GM19452 (cell line): ENCODE data around the gene CTRB1.

ENCODE experiments used
- ATAC-seq: cut with Tn5 transposase; IDR thresholded peaks from one replicate; pipeline ENCODE4 v1.9.1; 2021; ENCODE audit not compliant: unreplicated experiment

CTRB1 gene

DNA sequence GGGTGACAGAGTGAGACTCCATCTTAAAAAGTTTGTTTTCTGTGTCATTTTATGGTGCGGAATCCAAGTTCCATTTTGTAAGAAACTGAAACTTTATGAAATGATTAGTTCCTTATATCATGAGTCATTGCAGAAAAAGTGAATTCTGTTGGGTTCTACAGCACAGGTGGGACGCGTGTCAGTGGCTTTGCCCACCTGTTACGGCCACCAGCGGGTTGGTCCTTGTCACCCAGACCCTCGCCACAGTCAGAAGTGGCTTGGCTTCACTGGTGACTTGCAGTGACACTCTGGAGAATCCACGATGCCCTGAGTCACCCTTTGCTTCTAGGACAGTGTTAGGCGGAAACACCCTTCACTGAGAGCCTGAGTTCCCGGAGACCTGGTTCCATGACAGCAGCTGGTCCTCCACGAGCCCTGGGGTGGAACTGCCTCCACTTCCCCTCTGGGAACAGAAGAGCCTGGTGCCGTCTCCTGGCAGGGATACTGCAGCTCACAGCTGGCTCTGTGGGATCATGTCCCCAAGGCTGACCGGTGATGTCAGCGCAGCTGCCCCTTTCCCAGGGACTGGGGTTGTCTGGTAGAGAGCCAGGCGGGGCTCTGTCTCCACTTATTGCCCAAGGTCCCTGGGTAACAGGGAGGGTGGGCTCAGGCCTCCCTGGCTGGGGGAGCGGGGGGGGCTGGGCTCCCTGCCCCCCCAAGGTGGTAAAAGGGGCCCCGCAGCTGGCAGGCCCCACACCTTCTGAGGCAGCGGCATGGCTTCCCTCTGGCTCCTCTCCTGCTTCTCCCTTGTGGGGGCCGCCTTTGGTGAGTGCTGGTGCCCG, at the start of gene CTRB1:
CTRB1 (plus strand) TSS at position 733 of the 821 bp plus-strand sequence; CDS start at position 753, 20 bp downstream.
- peak; percentile 62 for ATAC-seq

DNA sequence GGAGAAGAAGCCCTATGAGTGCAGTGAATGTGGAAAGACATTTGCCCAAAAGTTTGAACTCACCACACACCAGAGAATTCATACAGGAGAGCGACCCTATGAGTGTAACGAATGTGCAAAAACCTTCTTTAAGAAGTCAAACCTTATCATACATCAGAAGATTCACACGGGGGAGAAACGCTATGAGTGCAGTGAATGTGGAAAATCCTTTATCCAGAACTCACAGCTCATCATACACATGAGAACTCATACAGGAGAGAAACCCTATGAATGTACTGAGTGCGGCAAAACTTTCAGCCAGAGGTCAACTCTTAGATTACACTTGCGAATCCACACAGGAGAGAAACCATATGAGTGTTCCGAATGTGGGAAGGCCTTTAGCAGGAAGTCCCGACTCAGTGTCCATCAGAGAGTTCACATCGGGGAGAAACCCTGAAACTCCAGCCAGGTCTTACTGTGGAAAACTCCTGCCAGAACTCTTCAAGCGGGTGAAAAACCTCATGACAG, 48.8 kb upstream of the CTRB1 start:
- ATAC-seq: no peak

DNA sequence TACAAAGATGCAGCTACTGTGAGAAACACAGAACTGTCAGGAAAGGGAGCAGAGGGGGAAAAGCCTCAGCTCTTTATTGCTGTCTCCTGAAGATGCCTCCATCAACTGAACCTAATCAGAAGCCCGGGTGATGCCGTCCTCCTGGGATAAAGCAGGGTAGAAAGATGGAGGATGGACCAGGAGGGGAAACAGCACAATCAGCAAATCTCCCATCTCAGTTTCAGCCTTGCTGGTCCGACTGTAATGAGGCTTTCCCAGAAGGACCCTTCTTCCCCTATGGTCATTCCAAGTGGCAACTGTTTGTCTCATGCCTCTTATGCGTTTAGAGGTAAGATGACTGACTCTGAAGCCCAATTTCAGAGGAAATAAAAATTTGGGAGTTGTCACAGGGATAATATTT, 46.2 kb upstream of the CTRB1 start:
- ATAC-seq: no peak

DNA sequence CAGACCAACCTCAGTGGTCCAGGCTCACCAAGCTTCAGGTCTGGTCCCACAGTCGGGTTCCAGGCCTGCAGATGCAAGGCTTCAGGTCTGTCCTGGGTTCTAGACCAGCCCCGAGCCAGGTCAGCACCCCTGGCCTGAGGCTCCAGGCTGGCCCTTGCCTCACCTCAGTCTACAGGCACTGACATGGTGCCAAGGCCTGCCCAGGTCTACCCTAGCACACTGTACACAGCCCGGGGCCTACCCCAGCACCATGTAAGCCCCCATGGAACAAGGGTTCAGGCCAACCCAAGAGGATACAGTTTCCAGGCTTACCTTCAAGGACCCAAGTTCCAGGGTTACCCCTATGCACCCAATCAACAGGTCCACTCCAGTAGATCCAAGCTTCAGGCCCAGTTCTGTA, 43.7 kb upstream of the CTRB1 start:
- ATAC-seq: no peak

DNA sequence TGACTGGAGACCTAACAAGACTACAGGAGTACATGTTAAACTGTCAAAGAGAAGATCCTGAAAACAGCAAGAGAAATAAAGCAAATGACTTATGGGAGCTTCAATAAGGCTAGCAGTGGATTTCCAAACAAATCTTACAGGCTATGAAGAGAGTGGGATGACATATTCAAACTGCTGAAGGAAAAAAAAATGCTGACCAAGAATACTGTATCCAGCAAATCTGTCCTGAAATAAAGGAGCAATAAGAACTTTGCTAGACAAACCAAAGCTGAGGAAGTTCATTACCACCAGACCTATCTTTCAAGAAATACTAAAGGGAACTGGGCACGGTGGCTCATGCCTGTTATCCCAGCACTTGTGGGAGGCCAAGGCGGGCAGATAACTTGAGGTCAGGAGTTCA, 41.9 kb upstream of the CTRB1 start:
- ATAC-seq: no peak

DNA sequence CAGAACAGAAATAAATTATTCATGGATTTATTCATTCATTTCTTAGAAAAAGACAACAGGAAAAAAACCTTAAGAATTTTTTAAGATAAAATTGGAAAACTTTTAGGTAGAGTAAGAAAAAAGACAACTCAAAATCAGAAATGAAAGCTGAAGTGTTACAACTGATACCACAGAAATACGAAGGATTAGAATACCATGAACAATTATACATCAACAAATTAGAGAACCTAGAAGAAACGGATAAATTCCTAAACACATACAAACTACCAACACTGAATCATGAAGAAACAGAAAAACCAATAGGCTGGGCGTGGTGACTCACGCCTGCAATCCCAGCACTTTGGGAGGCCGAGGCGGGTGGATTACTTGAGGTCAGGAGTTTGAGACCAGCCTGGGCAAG, 39.6 kb upstream of the CTRB1 start:
- ATAC-seq: no peak

DNA sequence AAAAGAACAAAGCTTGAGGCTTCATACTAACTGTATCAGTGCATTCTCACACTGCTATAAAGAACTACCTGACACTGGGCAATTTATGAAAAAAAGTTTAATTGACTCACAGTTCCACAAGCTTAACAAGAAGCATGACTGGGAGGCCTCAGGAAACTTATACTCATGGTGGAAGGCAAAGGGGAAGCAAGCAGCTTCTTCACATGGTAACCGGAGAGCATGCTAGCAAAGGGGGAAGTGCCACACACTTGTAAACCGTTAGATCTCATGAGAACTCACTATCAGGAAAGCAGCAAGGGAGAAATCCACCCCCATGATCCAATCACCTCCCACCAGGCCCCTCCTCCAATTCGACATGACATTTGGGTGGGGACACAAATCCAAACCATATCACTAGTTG, 37.2 kb upstream of the CTRB1 start:
- no peak for ATAC-seq

DNA sequence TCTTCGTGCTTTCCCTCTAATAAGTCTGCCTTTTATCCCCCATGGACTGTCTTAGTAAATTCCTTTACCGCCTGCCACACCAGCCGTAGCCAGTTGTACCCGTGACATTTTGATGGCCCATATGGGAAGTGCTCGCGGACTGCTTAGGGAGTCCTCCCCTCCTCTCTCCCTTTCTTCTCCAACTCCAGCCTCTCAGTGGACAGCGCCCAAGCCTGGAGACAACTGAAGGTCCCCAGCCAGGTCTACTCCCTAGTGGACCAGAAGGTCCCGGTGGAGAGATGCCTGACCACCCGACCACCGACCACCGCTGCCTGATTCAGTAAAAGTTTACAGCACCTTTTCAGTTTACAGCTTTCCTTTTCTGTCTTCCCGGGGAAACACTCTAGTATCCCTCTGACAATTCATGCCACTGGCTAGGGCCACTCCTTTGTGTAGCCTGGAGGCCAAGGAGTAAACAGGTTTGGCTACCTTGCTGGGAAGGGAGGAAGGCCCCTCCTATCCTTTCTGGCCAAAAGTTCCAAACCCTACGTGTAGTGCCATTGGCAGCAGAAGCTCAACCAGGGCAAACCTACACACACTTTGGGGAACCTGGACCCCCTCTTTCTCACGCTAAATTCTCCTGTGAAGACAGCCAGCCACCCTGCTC, 29.8 kb upstream of the CTRB1 start:
- no peak for ATAC-seq

DNA sequence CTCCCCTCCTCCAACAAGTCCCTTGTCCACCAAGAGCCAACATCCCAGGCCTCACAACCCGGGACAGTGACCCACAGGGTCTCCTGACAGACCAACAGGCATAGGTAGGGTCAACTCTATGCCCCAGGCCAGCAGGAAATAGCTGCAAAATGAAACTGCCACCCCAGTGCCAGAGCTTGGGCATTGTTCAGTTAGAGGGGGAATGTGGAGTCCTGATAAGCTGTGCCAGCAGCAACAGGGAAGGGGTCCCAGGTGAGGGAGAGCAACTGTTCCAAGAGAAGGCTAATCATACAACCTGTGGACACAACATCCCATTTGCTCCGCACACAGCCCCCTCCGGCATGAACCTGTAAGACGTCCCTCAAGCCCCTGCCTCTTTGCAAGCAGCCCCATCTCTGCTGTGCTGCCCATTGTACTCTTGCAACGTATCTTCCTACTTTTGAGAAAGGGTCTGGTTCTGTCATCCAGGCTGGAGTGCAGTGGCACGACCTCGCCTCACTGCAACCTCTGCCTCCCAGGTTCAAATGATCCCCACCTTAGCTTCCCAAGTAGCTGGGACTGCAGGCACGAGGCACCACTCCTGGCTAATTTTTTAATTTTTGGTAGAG, 29.0 kb upstream of the CTRB1 start:
- ATAC-seq: no peak

DNA sequence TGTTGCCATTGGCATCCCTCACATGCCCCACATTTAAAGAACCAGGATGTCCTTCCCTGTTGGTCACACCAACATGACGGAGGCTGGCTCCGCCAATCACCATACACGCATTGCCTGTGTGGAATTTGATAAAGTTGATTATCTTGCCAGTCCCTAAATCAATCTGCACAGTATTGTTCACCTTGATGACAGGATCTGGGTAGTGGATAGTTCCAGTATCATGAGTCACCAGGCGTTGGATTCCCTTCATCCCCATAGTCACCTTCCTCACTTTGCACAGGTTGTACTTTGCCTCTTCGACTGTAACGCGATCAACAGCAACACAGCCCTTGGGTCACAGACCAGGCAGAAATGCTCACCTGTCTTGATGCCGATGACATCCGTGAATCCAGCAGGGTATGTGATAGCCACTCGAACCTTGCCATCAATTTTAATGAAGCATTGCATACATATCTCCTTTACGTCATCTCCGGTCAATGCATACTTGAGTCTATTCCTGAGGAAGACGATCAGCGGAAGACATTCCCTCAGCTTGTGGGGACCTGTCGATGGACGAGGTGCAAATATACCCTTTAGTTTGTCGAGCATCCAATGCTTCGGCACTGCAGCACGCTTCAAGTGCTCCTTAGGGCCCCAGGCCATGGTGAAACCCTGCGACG, 26.1 kb upstream of the CTRB1 start:
- no peak for ATAC-seq

DNA sequence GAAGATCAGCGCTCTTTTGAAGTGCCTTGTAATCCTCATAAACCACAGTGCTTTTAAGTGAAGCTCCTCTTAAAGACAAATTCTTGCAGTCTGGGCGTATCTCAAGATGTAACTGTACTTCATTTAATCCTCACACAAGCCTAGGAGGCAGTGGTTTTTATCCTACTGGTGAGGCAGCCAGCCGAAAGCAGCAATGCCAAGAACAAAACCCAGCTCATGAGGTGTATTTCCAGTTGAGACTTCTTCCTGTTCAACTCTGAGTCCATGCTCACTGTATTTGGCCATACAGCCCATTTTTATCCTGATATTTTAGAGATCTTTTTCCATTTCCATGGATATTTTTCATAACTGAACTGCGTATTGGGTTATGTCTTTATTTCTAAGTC, 25.5 kb upstream of the CTRB1 start:
- ATAC-seq: no peak

DNA sequence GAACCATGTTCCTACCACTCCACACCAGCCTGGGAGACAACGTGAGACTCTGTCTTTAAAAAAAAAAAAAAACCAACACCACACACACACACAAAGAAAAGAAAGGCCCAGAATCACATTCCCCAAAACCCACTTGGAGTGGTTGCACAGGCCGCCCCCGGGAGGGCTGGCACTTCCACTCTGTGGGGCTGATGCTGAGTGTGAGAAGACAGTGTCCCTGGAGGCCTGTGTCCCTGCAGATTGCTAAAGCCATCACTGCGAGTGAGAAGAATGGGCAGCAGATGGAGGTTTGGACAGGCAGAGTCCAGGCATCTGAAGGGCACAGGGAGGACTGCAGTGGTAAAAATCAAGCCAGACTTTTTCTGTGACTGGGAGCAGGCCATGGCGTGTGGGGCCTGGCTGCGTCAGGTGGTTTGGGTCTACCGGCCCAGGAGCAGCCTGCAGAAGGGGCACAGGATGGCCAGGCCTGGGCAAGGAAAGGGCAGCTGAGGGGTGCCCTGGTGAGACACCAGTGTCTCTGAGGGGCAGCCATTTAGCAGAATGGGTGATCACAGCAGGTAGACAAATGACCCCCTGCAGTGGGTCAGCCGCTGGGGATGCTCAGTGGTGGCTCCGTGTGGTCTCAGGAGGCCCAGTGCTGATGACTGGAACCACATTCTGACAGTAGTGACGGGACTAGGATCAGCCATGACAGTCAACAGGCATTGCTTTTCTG, 24.9 kb upstream of the CTRB1 start:
- no peak for ATAC-seq

DNA sequence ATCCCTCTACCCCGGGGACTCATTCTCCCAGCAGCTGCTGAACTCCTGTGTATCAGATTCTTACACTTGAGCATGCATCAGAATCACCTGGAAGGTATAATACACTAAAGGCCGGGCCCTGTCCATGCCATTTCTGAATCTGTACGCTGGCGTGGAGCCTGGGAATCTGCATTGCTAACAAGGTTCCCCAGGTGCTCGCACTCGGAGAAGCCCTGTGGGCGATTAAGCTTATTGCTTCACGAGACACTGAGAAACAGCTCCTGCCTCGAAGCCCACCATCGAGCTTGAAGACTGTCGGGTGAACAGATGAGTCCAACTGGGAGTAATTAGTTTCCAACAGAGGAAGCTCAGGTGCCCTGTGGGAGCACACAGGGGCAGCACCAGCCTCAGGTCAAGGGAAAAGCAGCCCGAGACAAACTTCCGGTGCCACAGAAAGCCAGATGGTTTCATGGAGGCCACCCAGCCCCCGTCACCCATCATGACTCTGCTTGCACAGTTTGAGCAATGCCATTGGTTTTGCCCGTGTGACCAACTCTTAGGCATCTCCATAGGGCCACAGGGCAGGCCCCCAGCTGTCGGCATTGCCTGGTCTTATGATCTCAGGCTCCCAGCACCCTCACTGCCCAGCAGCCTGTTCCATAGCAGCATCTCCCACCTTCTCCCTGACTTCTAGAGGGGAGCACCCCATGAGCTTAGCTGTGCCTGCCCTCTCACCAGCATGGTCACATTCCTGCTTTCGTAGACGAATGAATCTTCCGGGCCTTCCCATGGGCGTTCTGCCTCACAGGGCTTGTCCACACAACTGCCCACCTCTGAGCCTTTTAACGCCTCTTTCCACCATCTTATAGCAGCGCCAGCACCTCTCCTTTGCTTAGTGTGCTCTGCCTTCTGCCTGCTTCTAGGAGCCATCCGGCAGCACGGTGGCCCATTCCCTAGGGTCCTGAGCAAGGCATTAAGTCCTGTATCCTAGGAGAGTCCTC, 22.7 kb upstream of the CTRB1 start:
- ATAC-seq: no peak

DNA sequence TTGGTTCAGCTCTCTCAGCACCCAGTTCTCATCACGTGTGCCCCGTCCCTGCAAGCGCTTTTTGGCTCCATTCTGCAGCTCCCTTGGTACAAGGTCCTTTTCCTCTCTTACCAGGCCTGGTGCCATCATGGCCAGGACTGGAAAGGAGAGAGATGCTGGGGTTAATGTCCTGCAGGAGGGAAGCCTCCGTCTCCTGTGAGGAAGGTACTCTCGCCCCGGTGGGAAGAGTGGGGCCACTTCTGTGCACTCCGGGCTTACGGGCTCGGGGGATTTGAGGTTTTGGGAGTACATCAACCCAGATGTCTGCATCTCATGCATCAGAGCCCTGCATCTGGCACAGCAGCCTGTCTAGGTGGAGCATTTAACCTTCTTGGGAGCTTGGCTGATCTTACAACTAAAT, 22.0 kb upstream of the CTRB1 start:
- ATAC-seq: peak; percentile 7

DNA sequence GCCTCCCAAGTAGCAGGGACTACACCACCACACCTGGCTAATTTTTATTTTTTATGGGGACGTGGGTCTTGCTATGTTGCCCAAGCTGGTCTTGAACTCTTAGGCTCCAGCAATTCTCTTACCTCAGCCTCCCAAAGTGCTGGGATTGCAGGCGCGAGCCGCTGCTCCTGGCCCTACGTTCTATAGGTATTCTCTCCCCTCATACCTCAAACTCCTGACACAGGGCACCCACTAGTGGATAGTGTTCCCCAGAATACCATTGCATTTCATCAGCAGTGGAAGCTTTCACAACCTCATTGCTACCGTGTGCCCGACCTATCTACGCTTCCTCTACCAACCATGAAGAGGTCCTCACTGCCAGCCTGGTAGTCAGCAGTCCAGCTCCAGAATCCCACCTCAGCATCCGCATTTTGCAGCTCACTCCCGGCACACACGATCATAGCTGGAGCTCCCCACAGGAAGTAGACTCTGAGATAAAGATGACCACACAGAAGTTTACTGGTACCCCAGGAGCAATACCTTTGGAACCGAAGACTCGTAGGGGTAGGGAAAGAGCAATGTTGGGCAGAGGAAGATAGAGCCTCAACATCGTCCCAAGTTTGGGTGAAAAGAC, 21.2 kb upstream of the CTRB1 start:
- ATAC-seq: no peak

DNA sequence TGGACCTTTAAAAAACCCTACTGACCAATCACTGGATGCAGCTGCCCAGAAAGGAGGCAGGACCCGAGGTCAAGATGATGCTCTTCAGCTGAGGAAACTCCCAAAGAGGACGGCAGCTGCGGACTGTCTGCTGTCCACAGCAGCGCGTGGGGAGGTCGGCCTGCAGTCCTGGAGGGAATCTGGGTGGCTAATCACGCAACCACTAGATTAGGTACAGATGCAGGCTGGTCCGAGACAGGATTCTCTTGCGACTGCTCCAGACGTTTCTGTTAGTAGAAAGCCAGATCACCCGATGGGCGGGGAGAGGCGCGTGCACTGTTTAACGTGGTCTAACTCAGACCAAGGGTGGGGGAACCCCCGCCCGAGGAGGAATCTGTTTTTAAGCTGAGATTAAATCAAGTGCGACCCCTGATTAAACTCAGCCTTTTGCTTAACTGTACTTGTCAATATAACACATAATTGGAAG, 20.6 kb upstream of the CTRB1 start:
- ATAC-seq: no peak

DNA sequence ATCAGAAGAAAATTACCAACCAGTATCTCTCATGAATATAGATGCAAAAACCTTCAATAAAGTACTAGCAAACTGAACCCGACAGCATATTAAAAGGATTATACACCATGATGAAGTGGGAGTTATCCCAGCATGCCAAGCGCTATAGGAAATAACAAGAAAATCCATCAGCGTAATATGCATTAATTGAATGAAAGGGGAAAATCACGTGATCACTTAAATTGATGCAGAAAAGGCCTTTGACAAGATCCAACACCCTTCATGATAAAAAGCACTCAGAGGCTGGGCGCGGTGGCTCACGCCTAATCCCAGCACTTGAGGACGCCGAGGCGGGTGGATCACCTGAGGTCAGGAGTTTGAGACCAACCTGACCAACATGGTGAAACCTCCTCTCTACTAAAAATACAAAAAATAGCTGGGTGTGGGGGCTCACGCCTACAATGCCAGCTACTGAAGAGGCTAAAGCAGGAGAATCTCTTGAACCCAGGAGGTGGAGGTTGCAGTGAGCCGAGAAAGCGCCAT, 16.7 kb upstream of the CTRB1 start:
- ATAC-seq: no peak

DNA sequence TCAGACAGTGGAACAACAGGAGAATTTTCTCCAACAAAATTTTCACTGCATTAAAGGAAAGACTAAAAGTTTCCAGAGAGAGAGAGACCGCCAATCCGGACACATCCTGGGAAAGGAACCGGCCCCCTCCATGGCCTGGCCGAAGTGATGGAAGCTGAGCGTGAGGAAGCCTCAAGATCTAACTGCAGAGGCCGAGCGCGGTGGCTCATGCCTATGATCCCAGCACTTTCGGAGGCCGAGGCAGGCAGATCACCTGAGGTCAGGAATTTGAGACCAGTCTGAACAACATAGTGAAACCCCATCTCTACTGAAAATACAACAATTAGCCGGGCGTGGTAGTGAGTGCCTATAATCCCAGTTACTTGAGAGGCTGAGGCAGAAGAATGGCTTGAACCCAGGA, 15.7 kb upstream of the CTRB1 start:
- ATAC-seq: no peak
